GM10266 (cell line): ENCODE data around the gene PROSER3.

Experiments used
- DNase-seq: peaks from one replicate; pipeline ENCODE4 v3.0.0; 2012; ENCODE audit errors: extremely low spot score
- CTCF ChIP-seq: IDR thresholded peaks from 2 replicates; pipeline ENCODE4 v1.5.1; 2012; ENCODE audit warnings: mild to moderate bottlenecking, low read depth; ENCODE audit not compliant: control insufficient read depth, insufficient read depth; ENCODE audit errors: missing control alignments

Gene PROSER3

GRCh38 chr19:35783469-35784434, 25.8 kb downstream of the PROSER3 start:
- TF ChIP-seq CTCF, result peak; percentile 5
- no peak for DNase-seq

DNA sequence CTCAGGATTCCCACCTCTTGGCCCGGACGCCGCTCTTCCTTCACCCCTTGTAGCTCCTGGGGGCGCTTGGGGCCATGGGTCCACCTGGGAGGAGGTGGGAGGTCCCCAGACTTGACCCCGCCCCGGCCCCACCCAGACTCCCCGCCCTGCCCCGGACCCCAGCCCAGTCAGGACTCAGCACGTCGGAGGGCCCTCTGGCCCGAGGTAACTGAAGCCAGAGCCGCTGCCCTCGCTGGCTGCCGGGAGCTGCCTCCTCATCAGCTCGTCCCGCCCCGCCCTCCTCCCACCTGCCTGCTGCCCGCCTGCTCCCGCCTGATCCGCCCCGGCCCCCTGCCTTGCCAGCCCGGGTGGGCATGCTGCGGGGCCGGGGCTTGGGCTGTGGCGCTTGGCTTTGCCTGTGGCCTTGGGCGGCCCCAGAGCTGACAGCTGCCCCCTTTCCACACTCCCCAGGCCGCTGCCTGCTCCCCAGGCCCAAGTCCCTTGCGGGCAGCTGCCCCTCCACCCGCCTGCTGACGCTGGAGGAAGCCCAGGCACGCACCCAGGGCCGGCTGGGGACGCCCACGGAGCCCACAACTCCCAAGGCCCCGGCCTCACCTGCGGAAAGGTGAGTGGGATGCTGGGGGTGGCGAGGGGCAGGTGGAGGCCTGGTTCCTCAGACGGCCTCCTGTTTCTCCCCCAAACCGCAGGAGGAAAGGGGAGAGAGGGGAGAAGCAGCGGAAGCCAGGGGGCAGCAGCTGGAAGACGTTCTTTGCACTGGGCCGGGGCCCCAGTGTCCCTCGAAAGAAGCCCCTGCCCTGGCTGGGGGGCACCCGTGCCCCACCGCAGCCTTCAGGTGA, 26.7 kb downstream of the PROSER3 start:
- DNase-seq, result no peak
- no peak for TF ChIP-seq CTCF

- no peak for DNase-seq
- no peak for TF ChIP-seq CTCF
These were observed 27.3 kb downstream of the PROSER3 start for GRCh38 chr19:35785339-35785627.

DNA sequence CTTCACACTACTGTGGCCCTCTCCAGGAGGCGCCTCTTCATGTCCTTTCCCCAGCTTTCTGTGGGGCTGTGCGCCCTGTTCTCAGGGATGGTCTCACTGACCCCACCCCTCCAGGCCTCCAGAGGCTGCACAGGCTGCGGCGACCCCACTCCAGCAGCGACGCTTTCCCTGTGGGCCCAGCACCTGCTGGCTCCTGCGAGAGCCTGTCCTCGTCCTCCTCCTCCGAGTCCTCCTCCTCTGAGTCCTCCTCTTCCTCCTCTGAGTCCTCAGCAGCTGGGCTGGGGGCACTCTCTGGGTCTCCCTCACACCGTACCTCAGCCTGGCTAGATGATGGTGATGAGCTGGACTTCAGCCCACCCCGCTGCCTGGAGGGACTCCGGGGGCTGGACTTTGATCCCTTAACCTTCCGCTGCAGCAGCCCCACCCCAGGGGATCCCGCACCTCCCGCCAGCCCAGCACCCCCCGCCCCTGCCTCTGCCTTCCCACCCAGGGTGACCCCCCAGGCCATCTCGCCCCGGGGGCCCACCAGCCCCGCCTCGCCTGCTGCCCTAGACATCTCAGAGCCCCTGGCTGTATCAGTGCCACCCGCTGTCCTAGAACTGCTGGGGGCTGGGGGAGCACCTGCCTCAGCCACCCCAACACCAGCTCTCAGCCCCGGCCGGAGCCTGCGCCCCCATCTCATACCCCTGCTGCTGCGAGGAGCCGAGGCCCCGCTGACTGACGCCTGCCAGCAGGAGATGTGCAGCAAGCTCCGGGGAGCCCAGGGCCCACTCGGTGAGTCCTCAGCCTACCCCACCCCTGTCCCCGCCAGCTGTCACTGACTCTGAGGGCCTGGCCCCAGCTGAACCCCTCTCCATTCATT, 28.6 kb downstream of the PROSER3 start:
- TF ChIP-seq CTCF, result no peak
- DNase-seq, result no peak

GRCh38 chr19:35787227-35787799, 29.3 kb downstream of the PROSER3 start:
- no peak for DNase-seq
- TF ChIP-seq CTCF, result no peak

DNA sequence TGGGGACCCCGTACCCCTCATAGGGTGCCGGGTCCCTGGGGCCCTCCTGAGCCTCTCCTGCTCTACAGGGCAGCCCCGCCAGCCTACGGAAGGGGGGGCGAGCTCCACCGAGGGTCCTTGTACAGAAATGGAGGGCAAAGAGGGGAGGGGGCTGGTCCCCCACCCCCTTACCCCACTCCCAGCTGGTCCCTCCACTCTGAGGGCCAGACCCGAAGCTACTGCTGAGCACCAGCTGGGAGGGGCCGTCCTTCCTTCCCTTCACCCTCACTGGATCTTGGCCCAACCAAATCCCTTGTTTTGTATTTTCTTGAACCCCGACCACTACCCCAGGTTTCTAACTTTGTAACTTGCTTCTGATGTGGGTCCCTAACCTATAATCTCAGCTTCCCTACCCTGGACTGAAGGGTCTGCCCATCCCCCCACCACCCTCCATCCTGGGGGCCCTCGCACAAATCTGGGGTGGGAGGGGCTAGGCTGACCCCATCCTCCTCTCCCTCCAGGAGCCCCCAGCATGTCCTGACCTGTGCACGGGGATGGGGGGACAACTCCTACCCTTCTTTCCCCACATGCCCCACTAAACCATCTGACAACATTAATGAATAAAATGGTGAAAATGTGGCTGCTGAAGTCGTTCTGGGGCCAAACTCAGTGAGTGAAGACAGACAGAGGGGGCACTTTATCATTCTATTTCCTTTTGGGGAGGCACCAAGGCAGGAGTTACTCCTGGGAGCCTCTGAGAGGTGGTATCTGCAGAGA, 30.4 kb downstream of the PROSER3 start:
- DNase-seq, result no peak
- no peak for TF ChIP-seq CTCF
